NCI-H526 treated with DMSO at 0.1 percent for 48 hours (cell line): Measurements from ENCODE around the gene NINL.
"Not testable (repeated sequence)": the region's sequence is repeated elsewhere in the genome, so short reads cannot be mapped to it uniquely, and the experiment has no call there.

Source experiments
- DNase-seq: peaks from one replicate; lab custom pipeline; 2025; lab: John Stamatoyannopoulos, UW

Gene NINL

DNA sequence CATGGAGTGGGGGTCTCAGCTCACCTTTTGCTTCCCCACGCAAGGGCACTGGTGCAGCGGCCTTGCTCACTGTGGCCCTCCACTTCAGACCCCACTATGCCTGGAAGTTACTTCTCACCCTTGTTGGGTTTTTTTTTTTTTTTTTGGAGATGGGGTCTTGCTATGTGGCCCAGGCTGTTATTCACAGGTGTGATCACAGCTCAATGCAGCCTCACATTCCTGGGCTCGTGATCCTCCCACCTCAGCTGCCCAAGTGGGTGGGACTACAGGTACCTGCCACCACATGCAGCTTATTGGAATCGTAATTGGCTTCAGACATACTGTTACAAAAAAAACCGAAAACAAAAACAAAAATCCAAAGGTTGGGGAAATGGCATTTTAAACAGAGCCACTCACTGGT is 32.4 kb downstream of the NINL start:
- no peak for DNase-seq

DNA sequence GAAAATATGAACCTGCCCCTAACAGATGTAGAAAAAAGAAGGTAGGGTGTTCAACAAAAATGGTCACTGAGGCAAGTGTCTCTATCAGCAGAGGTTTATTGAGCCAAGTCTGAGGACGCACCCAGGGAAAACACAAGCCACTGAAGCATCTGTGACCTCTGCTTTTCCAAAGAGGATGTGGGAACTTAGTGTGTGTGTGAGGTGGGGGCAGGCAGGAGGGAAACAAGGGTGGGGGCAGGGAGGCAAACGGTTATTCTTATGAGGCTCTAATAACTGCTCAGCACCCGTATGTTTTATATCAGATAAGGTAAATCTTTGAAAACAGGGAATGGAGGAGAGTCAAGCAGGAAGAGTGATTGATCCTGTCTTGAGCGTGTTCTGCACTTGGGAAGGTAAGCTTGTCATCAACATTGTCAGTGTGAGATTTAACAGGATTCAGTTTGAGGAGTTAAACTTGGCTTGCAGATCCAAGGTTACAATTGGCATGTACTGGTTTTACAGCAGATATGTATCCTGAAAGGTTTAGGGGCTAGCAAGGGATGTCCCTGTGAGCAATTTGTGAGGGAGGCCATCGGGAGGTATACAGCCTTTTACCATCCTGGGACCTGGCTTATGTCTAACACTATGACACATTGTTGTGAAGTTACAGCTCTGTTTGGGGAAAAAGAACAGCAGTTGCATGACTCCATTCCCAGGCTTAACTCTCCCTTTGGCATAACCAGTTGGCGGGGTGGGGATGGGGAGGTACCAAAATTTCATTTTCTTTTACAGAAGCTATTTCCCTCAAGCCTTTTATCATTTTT is 33.7 kb downstream of the NINL start:
- no peak for DNase-seq

DNA sequence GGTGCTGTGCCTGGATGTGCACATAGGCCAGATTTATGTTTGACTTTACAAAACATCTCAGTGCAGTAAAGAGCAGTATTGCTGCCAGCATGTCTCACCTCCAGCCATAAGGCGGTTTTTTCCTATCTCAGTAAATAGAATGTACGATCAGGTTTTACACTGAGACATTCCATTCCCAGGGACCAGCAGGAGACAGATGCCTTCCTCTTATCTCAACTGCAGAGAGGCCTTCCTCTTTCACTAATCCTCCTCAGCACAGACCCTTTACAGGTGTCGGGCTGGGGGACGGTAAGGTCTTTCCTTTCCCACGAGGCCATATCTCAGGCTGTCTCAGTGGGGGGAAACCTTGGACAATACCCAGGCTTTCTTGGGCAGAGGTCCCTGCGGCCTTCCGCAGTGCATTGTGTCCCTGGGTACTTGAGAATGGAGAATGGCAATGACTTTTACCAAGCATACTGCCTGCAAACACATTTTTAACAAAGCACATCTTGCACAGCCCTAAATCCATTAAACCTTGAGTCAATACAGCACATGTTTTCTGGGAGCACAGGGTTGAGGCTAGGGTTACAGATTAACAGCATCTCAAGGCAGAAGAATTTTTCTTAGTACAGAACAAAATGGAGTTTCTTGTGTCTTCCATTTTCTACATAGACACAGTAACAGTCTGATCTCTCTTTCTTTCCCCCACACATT is 34.5 kb downstream of the NINL start:
- DNase-seq: not testable (repeated sequence)

DNA sequence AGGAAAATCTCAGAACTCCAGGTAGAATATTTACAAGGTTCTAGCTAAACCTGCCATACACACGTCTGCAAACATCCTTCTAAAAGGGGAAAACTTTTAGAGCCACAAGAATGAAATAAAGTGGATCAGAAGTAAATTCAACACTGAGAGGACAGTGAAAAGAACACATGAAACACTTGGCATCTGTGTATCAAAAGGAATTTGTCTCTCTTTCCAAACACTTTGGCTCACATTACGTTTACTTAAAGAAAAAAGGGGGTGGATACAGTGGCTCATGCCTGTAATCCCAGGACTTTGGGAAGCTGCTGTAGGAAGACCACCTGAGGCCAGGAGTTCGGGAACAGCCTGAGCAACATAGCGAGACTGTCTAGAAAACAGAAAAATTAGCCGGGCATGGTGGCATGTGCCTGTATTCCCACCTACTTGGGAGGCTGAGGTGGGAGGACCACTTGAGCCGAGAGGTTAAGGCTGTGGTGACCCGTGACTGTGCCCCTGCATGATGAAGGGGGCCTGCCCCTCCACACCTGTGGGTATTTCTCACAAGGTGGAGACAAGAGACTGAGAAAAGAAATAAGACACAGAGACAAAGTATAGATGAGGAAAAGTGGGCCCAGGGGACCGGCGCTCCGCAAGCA is 35.4 kb downstream of the NINL start:
- DNase-seq: no peak

DNA sequence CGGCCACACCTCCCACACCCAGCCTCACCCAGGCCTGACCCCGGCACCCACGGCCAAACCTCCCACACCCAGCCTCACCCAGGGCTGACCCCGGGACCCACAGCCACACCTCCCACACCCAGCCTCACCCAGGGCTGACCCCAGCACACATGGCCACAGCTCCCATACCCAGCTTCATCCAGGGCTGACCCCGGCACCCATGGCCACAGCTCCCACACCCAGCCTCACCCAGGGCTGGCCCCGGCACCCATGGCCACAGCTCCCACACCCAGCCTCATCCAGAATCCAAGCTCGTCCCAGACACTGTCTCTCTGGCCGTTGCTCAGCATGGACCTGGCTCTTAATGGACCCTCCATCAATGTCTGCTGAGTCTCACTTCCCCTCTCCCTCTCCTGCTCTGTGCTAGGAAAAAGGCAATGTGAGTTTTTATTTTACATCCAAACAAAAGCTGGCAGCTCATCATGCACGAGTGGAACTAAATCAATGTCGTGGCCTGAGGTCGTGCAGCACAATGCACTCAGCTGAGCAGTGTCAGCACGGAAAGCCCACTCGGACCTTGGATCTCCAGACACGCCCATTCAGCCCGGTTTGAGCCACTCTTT is 36.1 kb downstream of the NINL start:
- DNase-seq: no peak

DNA sequence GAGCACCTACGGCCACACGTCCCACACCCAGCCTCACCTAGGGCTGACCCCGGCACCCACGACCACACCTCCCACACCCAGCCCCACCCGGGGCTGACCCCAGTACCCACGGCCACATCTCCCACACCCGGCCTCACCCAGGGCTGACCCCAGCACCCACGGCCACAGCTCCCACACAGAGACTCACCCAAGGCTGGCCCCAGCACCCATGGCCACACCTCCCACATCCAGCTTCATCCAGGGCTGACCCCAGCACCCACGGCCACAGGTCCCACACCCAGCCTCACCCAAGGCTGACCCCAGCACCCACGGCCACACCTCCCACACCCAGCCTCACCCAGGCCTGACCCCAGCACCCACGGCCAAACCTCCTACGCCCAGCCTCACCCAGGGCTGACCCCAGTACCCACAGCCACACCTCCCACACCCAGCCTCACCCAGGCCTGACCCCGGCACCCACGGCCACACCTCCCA is 36.7 kb downstream of the NINL start:
- DNase-seq: no peak

DNA sequence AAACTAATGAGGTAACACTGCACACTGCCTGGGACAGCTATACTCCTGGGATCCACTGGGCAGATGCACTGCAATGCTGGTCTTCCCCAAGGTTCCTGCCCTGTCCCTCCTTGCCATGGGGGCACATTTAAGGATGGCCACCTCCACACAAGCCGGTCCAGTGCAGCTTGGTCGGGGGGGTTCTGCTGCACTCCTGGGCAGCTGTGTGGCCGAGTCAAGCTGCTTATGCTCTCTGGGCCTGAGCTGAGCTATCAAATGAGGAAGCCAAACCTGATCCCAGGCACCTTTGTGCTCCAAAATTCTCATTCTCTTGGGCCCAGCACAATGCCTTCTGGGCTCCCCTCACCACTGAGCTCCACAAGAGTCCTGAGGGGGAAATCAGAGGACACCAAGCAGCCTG is 37.3 kb downstream of the NINL start:
- DNase-seq: no peak

DNA sequence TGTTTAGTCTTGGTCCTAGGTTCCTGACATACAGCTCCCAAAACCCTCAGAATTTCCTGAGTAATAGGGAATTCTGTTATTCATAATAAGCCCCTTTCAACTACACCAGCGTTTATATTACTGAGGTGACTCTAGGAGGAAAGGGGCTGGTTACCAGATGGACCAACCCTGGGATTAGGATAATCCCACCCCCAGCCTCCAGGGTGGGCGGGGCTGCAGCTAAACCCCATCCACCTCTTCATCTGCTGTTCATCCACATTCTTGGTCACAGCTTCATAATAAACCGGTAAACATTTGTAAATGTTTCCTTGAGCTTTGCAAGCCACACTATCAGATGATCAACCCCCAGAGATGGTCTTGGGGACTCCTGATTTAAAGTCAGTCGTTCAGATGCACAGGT is 38.3 kb downstream of the NINL start:
- DNase-seq: no peak

DNA sequence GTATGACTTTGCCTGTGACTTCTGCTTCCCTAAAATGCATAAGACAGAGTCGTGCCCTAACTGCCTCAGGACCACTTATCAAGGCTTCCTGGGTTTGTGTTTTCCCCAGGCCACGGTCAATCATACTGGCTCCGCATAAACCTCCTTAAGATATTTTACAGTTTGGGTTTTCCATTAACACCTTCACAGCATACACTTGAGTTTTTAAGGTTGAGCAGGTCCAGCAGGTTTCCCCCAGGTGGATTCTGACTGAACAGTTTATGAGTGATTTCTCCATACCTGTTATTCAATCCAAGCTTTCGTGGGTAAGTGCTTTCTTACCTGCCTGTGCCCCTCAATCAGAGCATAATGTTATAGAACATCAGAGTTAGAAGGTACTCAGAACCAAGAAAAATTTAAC is 39.3 kb downstream of the NINL start:
- DNase-seq: no peak

DNA sequence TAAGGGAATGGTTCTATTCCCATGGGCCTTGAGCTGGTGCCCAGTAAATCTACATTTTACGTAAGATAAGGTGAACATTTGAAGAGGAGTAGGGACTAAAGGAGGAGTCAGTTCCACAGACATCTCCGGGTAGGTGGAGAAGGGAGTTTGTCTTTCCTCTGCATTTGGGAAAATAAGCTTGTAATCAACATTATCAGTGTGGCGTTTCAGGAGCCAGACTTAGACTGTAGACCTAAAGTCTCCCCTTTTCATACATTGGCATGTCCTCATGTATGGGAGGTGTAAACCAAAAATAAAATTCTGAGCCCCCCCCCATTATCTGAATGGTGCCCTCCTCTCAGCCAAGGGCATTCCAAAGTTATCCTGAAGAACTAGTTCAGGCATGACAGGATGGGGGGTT is 40.2 kb downstream of the NINL start:
- no peak for DNase-seq

DNA sequence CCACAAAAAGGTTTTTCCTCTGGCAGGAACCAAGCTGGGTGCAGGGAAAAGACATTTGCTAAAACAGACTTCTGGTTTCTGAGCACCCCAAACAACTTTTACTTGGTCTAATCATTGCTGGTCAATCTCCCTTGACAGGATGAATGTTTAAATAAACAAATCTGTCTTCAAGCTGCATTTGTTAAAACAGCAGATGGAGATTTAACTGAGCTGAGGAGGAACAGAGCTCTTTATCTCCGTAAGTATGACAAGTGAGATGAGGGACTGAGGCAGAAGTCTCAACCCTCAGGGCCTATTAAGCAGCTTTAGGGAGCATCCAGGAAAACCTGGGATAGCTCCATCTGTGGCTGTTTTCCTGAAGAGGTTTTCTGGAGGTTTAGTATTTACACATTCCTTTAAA is 40.6 kb downstream of the NINL start:
- peak; percentile 33 for DNase-seq

DNA sequence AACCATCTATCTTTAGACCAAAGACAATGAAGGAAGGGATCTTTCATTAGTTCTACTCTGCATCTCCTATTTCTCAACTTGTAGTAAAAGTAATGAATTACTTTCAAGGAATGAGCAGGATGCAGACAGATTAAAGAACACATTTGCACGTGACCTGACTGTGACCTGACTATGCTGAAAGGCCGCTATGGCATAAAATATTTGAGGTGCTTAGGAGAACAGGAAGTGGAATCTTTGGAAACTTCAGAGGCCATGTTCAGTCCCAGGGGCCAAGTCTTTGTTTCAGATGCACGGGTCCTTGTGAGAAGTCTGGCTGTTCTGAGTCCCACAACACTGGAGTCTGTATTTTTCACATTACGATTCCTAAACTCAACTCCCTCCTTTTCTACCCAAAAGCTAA is 41.0 kb downstream of the NINL start:
- no peak for DNase-seq

DNA sequence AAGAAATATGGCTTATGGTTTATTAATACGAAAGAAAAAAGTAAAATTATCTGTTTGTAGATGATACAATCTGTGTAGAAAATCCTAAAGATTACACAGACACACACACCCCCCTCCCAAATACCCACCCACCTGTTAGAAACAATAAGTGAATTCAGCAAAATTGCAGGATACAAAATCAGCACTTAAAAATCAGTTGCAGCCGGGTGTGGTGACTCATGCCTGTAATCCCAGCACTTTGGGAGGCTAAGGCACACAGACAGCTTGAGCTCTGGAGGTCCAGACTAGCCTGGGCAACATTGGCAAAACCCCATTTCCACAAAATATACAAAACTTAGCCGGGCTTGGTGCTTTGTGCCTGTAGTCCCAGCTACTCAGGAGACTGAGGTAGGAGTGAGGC is 42.3 kb downstream of the NINL start:
- no peak for DNase-seq

DNA sequence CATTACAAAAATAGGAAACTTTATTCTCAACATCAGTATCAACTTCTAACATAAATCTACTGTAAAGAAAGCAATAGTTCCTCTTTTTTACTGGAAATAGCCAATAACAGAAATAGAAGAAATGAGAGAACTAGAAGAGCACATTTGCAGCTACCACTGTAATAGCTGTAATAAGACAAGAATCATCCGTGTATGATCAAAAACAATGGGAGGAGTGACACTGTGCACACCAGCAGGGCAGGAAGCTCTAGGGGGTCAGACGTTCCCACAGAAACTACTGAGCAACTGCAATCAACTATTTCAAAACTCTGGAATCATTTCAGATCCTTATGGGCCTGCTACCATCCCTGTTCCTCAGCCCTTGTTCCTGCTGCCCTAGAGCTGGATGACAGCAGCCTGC is 43.7 kb downstream of the NINL start:
- DNase-seq: no peak

DNA sequence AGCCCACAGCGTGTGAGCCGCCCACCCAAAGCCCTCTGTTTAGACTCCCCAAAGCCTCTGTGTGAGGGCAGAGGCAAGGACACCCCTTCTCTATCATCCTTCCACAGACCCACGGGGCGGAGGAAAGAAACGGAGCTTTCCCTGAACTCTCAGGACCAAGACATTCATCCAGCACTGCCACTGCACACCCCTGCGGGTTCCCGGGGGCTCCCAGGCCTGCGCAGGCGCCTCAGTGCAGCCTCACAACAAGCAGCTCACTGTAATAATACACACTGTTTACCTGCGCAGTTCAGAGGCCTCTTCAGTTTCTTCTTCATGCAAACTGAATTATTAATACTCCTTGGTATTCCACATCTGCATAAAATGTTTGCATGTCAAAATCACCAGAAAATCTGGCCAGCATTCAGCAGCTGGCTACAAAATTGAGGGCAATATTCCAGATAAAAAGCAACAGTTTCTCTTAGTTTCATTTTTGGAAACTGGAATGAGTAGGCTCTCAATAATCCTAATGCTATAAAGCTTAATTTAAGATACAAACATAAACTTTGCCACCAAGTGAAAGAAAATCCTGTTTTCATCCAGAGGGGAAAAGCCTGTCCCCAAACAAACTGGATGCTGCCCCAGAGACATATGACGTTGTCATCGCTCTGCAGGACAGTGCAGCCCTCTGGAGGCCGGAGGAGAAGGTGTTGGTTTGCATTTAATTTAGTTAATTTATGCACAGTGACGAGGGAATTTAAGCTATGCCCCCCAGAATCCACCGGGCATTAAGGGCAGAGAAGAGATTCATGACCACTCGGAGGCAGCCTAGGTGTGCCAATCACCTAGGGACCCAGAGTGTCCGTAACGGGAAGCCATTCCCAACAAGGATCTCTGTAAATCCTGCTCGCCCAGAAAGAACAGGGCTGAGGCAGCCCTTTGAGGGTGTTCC is 45.3 kb downstream of the NINL start:
- peak; percentile 76 for DNase-seq

DNA sequence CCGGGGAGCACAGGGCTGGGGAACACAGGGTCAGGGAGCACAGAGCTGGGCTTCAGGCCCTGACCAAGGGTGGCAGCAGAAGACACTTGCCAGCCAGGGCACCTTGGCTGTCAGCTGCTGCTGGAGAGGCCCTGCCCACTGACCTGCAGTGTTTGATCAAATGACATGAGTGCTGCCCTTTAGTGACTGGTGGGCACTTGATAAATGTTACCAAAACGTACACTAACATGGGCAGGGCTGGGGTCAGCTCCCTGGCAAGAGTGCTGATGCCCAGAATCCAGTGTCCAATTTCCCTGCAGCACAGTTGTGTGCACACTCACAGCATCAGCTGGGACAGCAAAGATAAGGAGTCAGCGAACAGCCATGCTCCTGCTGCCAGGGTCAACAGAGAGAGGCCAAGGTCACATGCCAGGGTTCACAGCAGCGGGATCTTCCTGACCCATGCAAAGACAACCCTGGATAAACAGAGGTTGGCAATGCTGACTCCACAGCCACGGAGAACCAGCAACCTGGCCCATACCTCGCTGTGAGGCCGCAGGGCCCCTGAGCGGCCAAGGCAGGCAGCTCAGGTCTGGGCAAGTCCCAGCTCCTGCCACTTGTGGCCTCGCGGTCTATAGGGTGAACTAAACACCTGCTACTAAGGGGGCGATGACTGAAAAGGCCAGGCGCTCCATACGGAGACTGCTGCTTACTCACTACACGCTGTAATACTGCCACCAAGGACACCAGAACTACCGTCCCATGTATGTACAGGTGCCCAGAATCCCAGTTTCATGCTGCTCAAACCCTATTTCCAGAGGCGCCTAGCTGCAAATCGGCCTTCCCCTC is 46.3 kb downstream of the NINL start:
- peak; percentile 85 for DNase-seq

DNA sequence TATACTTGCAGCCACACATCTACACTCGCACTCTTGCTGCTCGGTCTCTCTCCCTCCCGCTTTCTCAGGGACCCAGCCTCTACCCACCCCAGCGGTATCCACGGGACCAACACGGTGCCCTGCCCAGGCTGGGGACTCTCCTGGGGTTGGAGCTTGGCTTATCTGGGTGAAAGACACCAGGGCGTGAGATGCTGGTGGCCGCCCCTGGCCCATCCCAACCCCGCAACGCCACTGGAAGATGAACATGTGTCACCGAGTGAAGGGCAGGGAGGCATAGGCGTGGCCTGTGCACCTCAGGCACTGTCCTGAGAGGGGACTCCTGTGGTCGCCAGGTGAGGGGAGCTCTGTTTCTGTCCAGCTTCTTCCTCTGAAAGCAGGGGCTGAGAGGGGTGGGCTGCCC is 47.4 kb downstream of the NINL start:
- no peak for DNase-seq

DNA sequence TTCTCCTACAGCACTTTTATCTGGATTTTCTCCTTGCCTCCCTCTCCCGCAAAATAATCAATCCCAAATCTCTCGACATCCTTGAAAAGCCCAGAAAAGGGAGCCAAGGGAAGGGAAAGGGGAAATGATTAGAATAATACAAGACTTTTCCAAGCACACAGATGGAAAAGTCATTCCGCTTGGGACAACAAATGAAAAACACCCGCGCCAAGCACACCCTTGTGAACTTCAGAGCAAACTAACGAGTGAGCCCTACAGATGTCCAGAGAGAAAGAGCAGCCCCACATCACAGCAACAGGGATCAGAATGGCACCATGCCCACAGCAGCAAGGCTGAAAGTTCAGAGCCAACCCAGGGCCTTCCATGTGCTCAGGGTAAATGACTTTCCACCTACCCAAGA is 49.6 kb downstream of the NINL start:
- no peak for DNase-seq

DNA sequence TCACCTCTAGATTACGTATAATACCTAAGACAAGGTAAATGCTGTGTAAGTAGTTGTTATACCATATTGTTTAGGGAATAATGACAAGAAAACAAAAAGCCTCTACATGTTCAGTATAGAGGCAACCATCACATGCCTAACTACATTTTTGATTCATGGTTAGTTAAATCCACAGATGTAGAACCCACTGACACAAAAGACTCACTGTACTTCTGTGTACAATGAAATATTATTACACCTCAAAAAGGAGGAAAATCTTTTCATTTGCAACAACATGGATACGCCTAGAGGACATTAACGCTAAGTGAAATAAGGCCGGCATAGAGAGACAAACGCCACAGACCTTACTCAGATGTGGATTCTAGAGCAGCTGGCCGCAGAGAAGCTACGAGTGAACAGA is 50.5 kb downstream of the NINL start:
- DNase-seq: no peak

DNA sequence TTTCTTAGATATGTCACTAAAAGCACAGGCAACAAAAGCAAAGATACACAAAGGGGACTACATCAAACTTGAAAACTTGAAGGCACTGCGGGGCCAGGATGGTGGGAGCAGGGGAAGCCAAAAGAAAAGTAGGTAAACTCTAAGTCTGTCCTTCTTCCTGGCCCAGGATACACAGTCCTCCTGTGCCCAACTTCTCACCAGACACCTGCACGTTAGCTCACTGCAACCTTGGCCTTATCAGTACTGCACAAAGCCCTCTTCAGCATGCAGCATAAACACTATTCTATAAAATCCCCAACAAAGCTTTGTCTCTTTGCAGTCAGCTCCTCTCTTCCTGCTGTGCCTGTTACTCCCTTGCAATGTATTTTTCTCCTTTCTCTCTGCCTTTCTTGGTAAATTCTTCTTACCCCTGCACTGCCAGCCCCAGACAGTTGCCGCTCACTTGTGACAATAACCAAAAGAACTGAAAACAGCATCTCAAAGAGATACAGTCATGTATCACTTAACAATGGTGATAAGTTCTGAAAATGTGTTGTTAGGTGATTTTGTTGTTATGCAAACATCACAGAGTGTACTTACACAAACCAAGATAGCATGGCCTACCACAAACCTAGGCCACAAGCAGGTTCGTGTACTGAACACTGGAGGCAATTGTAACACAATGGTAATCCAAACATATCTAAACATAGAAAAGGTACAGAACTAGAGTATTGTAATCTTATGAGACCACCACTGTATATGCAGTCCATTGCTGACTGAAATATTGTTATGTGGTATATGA is 51.2 kb downstream of the NINL start:
- no peak for DNase-seq
